ENCODE results near the gene CHD5.

Gene CHD5

GRCh38 chr1:6148497-6149241 is 31.5 kb downstream of the CHD5 start:
- H3K9me3 ChIP-seq (ENCODE audit: insufficient read depth, low read depth, low read length): no peaks in the 10 kb centered on the region
- no peaks in the 10 kb centered on the region for H3F3A ChIP-seq (ENCODE audit: low read depth)
- H3K79me2 ChIP-seq (ENCODE audit: insufficient read depth, low read length): peaks cover 8% of the 10 kb centered on the region; the same call in 1 of the 2 replicates
- TF ChIP-seq CTCF (conservative IDR thresholded peaks at IDR 0.05; ENCODE audit: low read length): no peak
- TF ChIP-seq EZH2phosphoT487 (IDR thresholded peaks at IDR 0.05; ENCODE audit: borderline replicate concordance): no peak
- H3K9me2 ChIP-seq (replicated peaks; ENCODE audit: low read depth, low read length): no peaks in the 10 kb centered on the region
- H3K36me3 ChIP-seq (ENCODE audit: insufficient read depth, low read length): no peaks in the 10 kb centered on the region
- peaks cover 11% of the 10 kb centered on the region for H3K4me1 ChIP-seq (ENCODE audit: insufficient read depth, low read length, poor library complexity, severe bottlenecking)
- H4K20me1 ChIP-seq (ENCODE audit: insufficient read depth, low read length, poor library complexity, severe bottlenecking): no peaks in the 10 kb centered on the region
- H3K4me3 ChIP-seq (ENCODE audit: low read length, poor library complexity, severe bottlenecking): no peak overlapping the region
- H3K9ac ChIP-seq (ENCODE audit: low read depth, low read length, poor library complexity, severe bottlenecking): no peak overlapping the region
- H3K4me2 ChIP-seq (ENCODE audit: low read depth, low read length, poor library complexity, severe bottlenecking): no peak overlapping the region
- H2AFZ ChIP-seq (ENCODE audit: low read length): no peak overlapping the region
- H3K27me3 ChIP-seq (ENCODE audit: insufficient read depth, low read length, poor library complexity, severe bottlenecking): no peaks in the 10 kb centered on the region

GRCh38 chr1:6145864-6146410 is 34.2 kb downstream of the CHD5 start:
- H3K9me3 ChIP-seq (ENCODE audit: insufficient read depth, low read depth, low read length): no peaks in the 10 kb centered on the region
- no peak overlapping the region for H3K4me3 ChIP-seq (ENCODE audit: low read length, poor library complexity, severe bottlenecking)
- no peak overlapping the region for H3K4me2 ChIP-seq (ENCODE audit: low read depth, low read length, poor library complexity, severe bottlenecking)
- no peaks in the 10 kb centered on the region for H4K20me1 ChIP-seq (ENCODE audit: insufficient read depth, low read length, poor library complexity, severe bottlenecking)
- no peaks in the 10 kb centered on the region for H3K79me2 ChIP-seq (ENCODE audit: insufficient read depth, low read length)
- H3F3A ChIP-seq (ENCODE audit: low read depth): no peaks in the 10 kb centered on the region
- H3K36me3 ChIP-seq (ENCODE audit: insufficient read depth, low read length): no peaks in the 10 kb centered on the region
- H3K9ac ChIP-seq (ENCODE audit: low read depth, low read length, poor library complexity, severe bottlenecking): no peak overlapping the region
- H3K27me3 ChIP-seq (ENCODE audit: insufficient read depth, low read length, poor library complexity, severe bottlenecking): no peaks in the 10 kb centered on the region
- no peaks in the 10 kb centered on the region for H3K4me1 ChIP-seq (ENCODE audit: insufficient read depth, low read length, poor library complexity, severe bottlenecking)
- no peak overlapping the region for H2AFZ ChIP-seq (ENCODE audit: low read length)
- H3K9me2 ChIP-seq (replicated peaks; ENCODE audit: low read depth, low read length): no peaks in the 10 kb centered on the region
- TF ChIP-seq CTCF (conservative IDR thresholded peaks at IDR 0.05; ENCODE audit: low read length) (no peak), EZH2phosphoT487 (IDR thresholded peaks at IDR 0.05; ENCODE audit: borderline replicate concordance) (no peak)

GRCh38 chr1:6145396-6145750 is 34.7 kb downstream of the CHD5 start:
- Histone ChIP-seq H3F3A (ENCODE audit: low read depth) (no peaks in the 10 kb centered on the region), H3K4me3 (ENCODE audit: low read length, poor library complexity, severe bottlenecking) (no peak overlapping the region), H3K9me2 (replicated peaks; ENCODE audit: low read depth, low read length) (no peaks in the 10 kb centered on the region), H3K36me3 (ENCODE audit: insufficient read depth, low read length) (no peaks in the 10 kb centered on the region), H2AFZ (ENCODE audit: low read length) (no peak overlapping the region), H3K27me3 (ENCODE audit: insufficient read depth, low read length, poor library complexity, severe bottlenecking) (no peaks in the 10 kb centered on the region), H3K9ac (ENCODE audit: low read depth, low read length, poor library complexity, severe bottlenecking) (no peak overlapping the region), H4K20me1 (ENCODE audit: insufficient read depth, low read length, poor library complexity, severe bottlenecking) (no peaks in the 10 kb centered on the region), H3K4me2 (ENCODE audit: low read depth, low read length, poor library complexity, severe bottlenecking) (no peak overlapping the region), H3K9me3 (ENCODE audit: insufficient read depth, low read depth, low read length) (no peaks in the 10 kb centered on the region), H3K79me2 (ENCODE audit: insufficient read depth, low read length) (no peaks in the 10 kb centered on the region), H3K4me1 (ENCODE audit: insufficient read depth, low read length, poor library complexity, severe bottlenecking) (no peaks in the 10 kb centered on the region)
- TF ChIP-seq CTCF (conservative IDR thresholded peaks at IDR 0.05; ENCODE audit: low read length): no peak
- no peak for TF ChIP-seq EZH2phosphoT487 (IDR thresholded peaks at IDR 0.05; ENCODE audit: borderline replicate concordance)

Measured in Loucy (cell line).